ENCODE measurements around the gene PTH.

The PTH gene

DNA sequence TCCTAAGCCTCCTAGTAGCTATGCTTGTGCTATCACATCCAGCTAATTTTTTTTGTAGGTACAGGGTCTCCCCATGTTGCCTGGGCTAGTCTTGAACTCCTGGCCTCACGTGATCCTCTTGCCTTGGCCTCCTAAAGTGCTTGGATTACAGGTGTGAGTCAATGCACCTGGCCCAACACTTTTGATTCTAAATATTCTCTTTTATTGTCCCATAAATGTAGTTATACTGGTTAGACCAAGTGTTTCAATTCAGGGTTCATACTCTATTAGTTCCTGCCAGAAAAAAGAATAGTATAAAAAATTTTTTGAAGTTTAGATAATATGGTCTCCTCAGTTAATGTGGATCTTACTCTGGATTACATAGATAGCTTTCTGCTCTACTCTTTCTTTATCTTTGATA is 6.7 kb upstream of the PTH start:
- Mint-ChIP-seq H3K27me3 (ENCODE audit: low read depth, poor library complexity) (peaks cover 7% of the 10 kb centered on the region), H3K36me3 (ENCODE audit: low read depth) (no peaks in the 10 kb centered on the region), H3K4me1 (no peaks in the 10 kb centered on the region), H3K4me3 (no peak overlapping the region), H3K27ac (no peak overlapping the region), H3K9me3 (no peaks in the 10 kb centered on the region)
- no peak for TF ChIP-seq CTCF (IDR thresholded peaks at IDR 0.05)
- DNase-seq: no peak

DNA sequence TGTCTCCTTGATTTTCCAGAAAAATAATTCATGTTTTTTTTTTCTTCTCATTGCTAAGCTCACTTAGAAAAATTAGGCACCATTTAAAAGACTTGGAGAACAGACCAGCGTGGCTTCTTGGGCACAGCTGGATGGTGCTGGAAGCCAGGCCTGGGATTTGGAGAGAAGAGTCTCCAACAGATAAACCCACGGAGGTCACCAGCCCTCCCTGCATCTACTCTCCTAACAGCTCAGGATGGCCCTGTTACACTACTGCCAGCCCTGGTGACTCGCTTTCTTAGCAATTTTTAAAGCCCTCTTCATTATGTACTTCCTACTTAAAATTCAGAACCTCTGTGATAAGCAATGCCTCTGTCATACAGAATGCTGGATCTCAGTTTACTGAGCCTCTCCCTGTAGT is 1.7 kb downstream of the PTH start:
- Mint-ChIP-seq H3K36me3 (ENCODE audit: low read depth) (no peaks in the 10 kb centered on the region), H3K9me3 (no peaks in the 10 kb centered on the region), H3K4me3 (no peak overlapping the region), H3K27ac (no peak overlapping the region), H3K27me3 (ENCODE audit: low read depth, poor library complexity) (peaks cover 7% of the 10 kb centered on the region), H3K4me1 (no peaks in the 10 kb centered on the region)
- TF ChIP-seq CTCF (IDR thresholded peaks at IDR 0.05): no peak
- DNase-seq: no peak

GRCh38 chr11:13487661-13488030 is 8.2 kb downstream of the PTH start:
- Mint-ChIP-seq H3K4me1 (no peaks in the 10 kb centered on the region), H3K36me3 (ENCODE audit: low read depth) (no peaks in the 10 kb centered on the region), H3K27me3 (ENCODE audit: low read depth, poor library complexity) (no peaks in the 10 kb centered on the region), H3K9me3 (peaks cover 38% of the 10 kb centered on the region), H3K4me3 (peak overlapping the region; percentile 29), H3K27ac (no peak overlapping the region)
- no peak for DNase-seq
- no peak for TF ChIP-seq CTCF (IDR thresholded peaks at IDR 0.05)

DNA sequence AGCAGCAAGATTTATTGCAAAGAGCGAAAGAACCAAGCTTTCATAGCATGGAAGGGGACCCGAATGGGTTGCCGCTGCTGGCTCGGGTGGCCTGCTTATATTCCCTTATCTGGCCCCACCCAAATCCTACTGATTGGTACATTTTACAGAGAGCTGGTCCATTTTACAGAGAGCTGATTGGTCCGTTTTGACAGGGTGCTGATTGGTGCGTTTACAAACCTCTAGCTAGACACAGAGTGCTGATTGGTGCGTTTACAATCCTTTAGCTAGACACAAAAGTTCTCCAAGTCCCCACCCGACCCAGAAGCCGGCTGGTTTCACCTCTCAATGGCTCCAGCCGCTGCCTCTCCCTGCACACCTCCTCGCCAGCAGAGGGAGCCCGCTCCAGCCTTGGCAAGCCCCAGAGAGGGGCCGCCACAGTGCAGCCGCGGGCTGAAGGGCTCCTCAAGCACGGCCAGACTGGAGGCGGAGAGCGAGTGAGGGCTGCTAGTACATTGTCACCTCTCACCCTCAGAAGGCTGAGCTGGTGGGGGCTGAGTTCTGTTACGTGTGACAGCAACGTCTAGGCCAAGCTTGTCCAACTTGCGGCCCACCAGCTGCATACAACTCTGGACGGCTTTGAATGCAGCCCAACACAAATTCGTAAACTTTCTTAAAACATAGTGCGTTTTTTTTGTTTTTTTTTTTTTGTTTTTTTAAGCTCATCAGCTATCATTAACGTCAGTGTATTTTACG is 8.7 kb downstream of the PTH start:
- Mint-ChIP-seq H3K9me3 (peaks cover 44% of the 10 kb centered on the region), H3K4me1 (no peaks in the 10 kb centered on the region), H3K27ac (no peak overlapping the region), H3K36me3 (ENCODE audit: low read depth) (no peaks in the 10 kb centered on the region), H3K4me3 (no peak overlapping the region), H3K27me3 (ENCODE audit: low read depth, poor library complexity) (no peaks in the 10 kb centered on the region)
- DNase-seq: peak; percentile 39
- no peak for TF ChIP-seq CTCF (IDR thresholded peaks at IDR 0.05)

DNA sequence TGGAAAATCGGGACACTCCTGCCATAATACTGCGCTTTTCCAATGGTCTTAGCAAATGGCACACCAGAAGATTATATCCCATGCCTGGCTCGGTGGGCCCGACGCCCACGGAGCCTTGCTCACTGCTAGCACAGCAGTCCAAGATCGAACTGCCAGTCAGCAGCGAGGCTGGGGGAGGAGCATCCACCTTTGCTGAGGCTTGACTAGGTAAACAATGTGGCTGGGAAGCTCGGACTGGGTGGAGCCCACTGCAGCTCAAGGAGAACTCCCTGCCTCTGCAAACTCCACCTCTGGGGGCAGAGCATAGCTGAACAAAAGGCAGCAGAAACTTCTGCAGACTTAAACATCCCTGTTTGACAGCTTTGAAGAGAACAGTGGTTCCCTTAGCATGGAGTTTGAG is 15.6 kb downstream of the PTH start:
- H3K27me3 Mint-ChIP-seq (ENCODE audit: low read depth, poor library complexity): peaks cover 9% of the 10 kb centered on the region
- H3K4me3 Mint-ChIP-seq: no peak overlapping the region
- no peaks in the 10 kb centered on the region for H3K36me3 Mint-ChIP-seq (ENCODE audit: low read depth)
- TF ChIP-seq CTCF (IDR thresholded peaks at IDR 0.05): no peak
- H3K9me3 Mint-ChIP-seq: peaks cover 61% of the 10 kb centered on the region
- no peak overlapping the region for H3K27ac Mint-ChIP-seq
- no peaks in the 10 kb centered on the region for H3K4me1 Mint-ChIP-seq
- no peak for DNase-seq

GRCh38 chr11:13479688-13480087 is 16.1 kb downstream of the PTH start:
- H3K36me3 Mint-ChIP-seq (ENCODE audit: low read depth): no peaks in the 10 kb centered on the region
- no peak overlapping the region for H3K4me3 Mint-ChIP-seq
- TF ChIP-seq CTCF (IDR thresholded peaks at IDR 0.05): no peak
- no peaks in the 10 kb centered on the region for H3K4me1 Mint-ChIP-seq
- H3K27me3 Mint-ChIP-seq (ENCODE audit: low read depth, poor library complexity): peaks cover 13% of the 10 kb centered on the region
- no peak overlapping the region for H3K27ac Mint-ChIP-seq
- DNase-seq: no peak
- H3K9me3 Mint-ChIP-seq: peaks cover 56% of the 10 kb centered on the region

All from nephron progenitor cell (in vitro differentiated cells).